ENCODE data around the gene HHAT. TPM values are rescaled to one million over a fixed set of nuclear protein-coding genes. Genes with fewer than 3 reads are reported as not detected.

Gene HHAT
- total and polyA plus RNA-seq, 4 donors, result 1.2 to 11.3 (median 3.8) TPM

- Histone ChIP-seq H3K9ac (ENCODE audit: insufficient read depth in 1 of 2, low read length in 2 of 2) (no peak overlapping the region), H3K36me3 (ENCODE audit: control insufficient read depth in 4 of 4, insufficient read depth in 4 of 4, low read length in 4 of 4) (no peaks in the 10 kb centered on the region), H3K27me3 (ENCODE audit: control insufficient read depth in 3 of 3, insufficient read depth in 3 of 3, low read length in 2 of 3) (no peaks in the 10 kb centered on the region), H3K27ac (ENCODE audit: low read depth in 1 of 2, low read length in 1 of 2) (no peak overlapping the region), H3K9me3 (ENCODE audit: control insufficient read depth in 4 of 4, insufficient read depth in 3 of 4, low read length in 3 of 4) (peaks cover 0 to 3% (median 0%) of the 10 kb centered on the region in 4 donors), H3K4me3 (no peak overlapping the region), H3K4me1 (ENCODE audit: control insufficient read depth in 5 of 5, insufficient read depth in 5 of 5, low read length in 5 of 5) (peaks cover 0 to 5% (median 3%) of the 10 kb centered on the region in 5 donors)
- ATAC-seq (ENCODE audit: insufficient read depth, low FRiP score) (no peak), DNase-seq (no peak)
- no peak for TF ChIP-seq CTCF (IDR thresholded peaks at IDR 0.05; ENCODE audit: control extremely low read depth, extremely low read depth)
- WGBS, 2 donors, result 95 to 97% methylated on average over 8 of the region's 8 CpGs
These were observed 25.3 kb upstream of the HHAT start for GRCh38 chr1:210303391-210303790.

GRCh38 chr1:210310562-210311153 lies 18.0 kb upstream of the HHAT start:
- Histone ChIP-seq H3K27ac (ENCODE audit: low read depth in 1 of 2, low read length in 1 of 2) (no peak overlapping the region), H3K36me3 (ENCODE audit: control insufficient read depth in 4 of 4, insufficient read depth in 4 of 4, low read length in 4 of 4) (no peaks in the 10 kb centered on the region), H3K9me3 (ENCODE audit: control insufficient read depth in 4 of 4, insufficient read depth in 3 of 4, low read length in 3 of 4) (no peaks in the 10 kb centered on the region), H3K4me1 (ENCODE audit: control insufficient read depth in 5 of 5, insufficient read depth in 5 of 5, low read length in 5 of 5) (peaks cover 0 to 19% (median 0%) of the 10 kb centered on the region in 5 donors), H3K27me3 (ENCODE audit: control insufficient read depth in 3 of 3, insufficient read depth in 3 of 3, low read length in 2 of 3) (peaks cover 0 to 5% (median 2%) of the 10 kb centered on the region in 3 donors), H3K4me3 (no peak overlapping the region), H3K9ac (ENCODE audit: insufficient read depth in 1 of 2, low read length in 2 of 2) (no peak overlapping the region)
- ATAC-seq (ENCODE audit: insufficient read depth, low FRiP score) (no peak), DNase-seq (no peak)
- TF ChIP-seq CTCF (IDR thresholded peaks at IDR 0.05; ENCODE audit: control extremely low read depth, extremely low read depth), result no peak
- 16 to 37% methylated on average over 3 to 6 of the region's 7 CpGs for WGBS, 2 donors

- Histone ChIP-seq H3K9ac (ENCODE audit: insufficient read depth in 1 of 2, low read length in 2 of 2) (peak overlapping the region in 1 of 2 donors; percentile 16), H3K27me3 (ENCODE audit: control insufficient read depth in 3 of 3, insufficient read depth in 3 of 3, low read length in 2 of 3) (peaks cover 0 to 5% (median 2%) of the 10 kb centered on the region in 3 donors), H3K4me3 (no peak overlapping the region), H3K27ac (ENCODE audit: low read depth in 1 of 2, low read length in 1 of 2) (peak overlapping the region in 1 of 2 donors; percentile 68), H3K36me3 (ENCODE audit: control insufficient read depth in 4 of 4, insufficient read depth in 4 of 4, low read length in 4 of 4) (no peaks in the 10 kb centered on the region), H3K9me3 (ENCODE audit: control insufficient read depth in 4 of 4, insufficient read depth in 3 of 4, low read length in 3 of 4) (no peaks in the 10 kb centered on the region), H3K4me1 (ENCODE audit: control insufficient read depth in 5 of 5, insufficient read depth in 5 of 5, low read length in 5 of 5) (peaks cover 0 to 19% (median 0%) of the 10 kb centered on the region in 5 donors)
- TF ChIP-seq CTCF (IDR thresholded peaks at IDR 0.05; ENCODE audit: control extremely low read depth, extremely low read depth), result no peak
- WGBS, 2 donors, result 50 to 62% methylated on average over 18 of the region's 18 CpGs
- ATAC-seq (ENCODE audit: insufficient read depth, low FRiP score) (no peak), DNase-seq (peak in 2 of 3 donors; percentile 22 to 39)
These were observed 16.8 kb upstream of the HHAT start for GRCh38 chr1:210311726-210312493.
